SK-N-MC (cell line): Measurements from ENCODE around the gene PACS1.

ENCODE experiments used
- EZH2 ChIP-seq: fragments of 200-600 bp; sonication (generic); IDR thresholded peaks from one replicate; pipeline ENCODE4 v1.6.1; 2017; ENCODE audit warnings: antibody characterized with exemption
- POLR2AphosphoS5 ChIP-seq: IDR thresholded peaks from 2 replicates; pipeline ENCODE4 v1.6.1; 2012; ENCODE audit warnings: mild to moderate bottlenecking, low read depth, low read length, borderline replicate concordance

DNA sequence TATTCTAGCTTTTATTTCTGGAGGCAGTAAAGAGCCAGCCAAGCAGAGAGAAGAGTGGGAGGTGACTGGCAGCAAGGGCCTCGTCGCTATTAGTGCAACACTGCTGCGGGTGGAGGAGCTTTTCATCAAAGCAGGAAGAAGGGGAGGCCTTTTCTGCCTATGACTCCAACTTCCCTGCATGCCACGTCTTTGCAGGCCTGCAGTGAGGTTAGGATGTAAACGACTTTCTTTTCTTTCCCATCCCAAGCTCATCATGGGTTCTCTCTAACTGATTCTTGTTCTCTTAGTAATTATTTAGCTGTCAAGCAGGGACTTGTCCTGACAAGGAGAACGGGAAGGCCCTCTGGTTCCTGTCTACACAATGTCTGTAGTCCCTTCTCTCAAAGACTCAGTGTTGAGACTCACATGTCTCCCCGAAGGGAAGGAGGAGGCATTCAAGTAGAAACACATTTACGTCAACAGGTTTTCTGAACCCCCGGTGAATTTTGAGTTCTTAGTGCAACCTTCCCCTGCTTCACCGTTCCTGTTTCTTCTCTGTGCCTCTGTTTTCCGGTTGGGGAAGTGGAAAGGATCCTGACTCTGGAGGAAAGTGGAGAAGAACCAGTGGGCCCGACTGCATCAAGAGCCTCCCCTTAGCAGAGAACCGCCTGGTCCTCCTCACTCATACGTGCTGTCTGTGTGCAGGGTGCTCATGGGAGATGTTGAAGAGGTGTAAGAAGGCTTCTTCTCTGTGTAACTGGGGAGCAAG lies 56.9 kb downstream of the PACS1 start:
- no peak for TF ChIP-seq EZH2
- peak; percentile 21; the same call in 1 of the 2 replicates for TF ChIP-seq POLR2AphosphoS5
